C4-2B (cell line): Measurements from ENCODE around the gene ELFN1.

Experiments used
- ZFX ChIP-seq: fragments of 450-650 bp; IDR thresholded peaks from 2 replicates; pipeline ENCODE4 v1.6.1; 2017
- TF ChIP-seq, protein P1 (sequence below): fragments of 450-650 bp; conservative IDR thresholded peaks from 2 replicates; pipeline ENCODE4 v1.5.1; 2017; ENCODE audit warnings: mild to moderate bottlenecking

- TF ChIP-seq, protein P1, sequence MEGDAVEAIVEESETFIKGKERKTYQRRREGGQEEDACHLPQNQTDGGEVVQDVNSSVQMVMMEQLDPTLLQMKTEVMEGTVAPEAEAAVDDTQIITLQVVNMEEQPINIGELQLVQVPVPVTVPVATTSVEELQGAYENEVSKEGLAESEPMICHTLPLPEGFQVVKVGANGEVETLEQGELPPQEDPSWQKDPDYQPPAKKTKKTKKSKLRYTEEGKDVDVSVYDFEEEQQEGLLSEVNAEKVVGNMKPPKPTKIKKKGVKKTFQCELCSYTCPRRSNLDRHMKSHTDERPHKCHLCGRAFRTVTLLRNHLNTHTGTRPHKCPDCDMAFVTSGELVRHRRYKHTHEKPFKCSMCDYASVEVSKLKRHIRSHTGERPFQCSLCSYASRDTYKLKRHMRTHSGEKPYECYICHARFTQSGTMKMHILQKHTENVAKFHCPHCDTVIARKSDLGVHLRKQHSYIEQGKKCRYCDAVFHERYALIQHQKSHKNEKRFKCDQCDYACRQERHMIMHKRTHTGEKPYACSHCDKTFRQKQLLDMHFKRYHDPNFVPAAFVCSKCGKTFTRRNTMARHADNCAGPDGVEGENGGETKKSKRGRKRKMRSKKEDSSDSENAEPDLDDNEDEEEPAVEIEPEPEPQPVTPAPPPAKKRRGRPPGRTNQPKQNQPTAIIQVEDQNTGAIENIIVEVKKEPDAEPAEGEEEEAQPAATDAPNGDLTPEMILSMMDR = no peak
- TF ChIP-seq ZFX = no peak
Observed at GRCh38 chr7:1763033-1763432, 93.0 kb downstream of the ELFN1 start.
